HG02981 (cell line): ENCODE measurements around the gene TINCR.

ENCODE experiments used
- ATAC-seq: cut with Tn5 transposase; IDR thresholded peaks from one replicate; pipeline ENCODE4 v1.9.1; 2021; ENCODE audit warnings: mild to moderate bottlenecking, moderate library complexity; ENCODE audit not compliant: unreplicated experiment

The TINCR gene

DNA sequence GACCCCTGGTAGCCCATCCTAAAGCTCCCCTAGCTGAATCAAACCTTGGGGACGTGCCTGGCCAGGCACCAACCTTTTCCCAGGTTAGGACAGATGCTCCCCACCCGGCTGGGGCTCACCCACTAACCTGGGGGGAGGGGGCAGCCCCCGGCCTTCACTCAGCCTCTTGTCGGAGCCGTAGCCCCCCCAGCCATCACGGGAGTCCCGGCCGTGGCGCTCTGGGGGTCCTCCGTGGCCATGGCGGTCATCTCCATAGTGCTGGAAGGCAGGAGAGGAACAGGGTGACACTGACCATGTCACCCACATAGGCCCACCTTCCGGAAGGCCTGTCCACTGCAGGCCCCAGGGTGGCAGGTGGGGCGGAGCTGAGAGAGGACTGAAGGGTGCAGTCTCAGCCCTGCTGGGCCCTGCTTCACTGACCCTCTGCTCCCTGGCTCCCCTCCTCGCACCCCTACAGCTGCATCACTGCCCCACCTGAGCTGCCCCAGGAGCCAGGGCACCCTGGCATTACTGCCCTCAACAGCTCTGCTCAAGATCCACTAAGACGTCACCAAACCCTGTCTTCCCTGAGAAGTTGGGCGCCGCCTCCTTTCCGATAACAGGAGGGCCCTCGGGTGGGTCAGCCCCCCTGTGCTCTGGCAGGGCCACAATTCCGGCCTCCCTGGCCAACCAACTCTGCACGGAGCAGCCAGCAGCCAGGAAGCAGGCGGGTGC lies 22.6 kb upstream of the TINCR start:
- ATAC-seq: no peak

DNA sequence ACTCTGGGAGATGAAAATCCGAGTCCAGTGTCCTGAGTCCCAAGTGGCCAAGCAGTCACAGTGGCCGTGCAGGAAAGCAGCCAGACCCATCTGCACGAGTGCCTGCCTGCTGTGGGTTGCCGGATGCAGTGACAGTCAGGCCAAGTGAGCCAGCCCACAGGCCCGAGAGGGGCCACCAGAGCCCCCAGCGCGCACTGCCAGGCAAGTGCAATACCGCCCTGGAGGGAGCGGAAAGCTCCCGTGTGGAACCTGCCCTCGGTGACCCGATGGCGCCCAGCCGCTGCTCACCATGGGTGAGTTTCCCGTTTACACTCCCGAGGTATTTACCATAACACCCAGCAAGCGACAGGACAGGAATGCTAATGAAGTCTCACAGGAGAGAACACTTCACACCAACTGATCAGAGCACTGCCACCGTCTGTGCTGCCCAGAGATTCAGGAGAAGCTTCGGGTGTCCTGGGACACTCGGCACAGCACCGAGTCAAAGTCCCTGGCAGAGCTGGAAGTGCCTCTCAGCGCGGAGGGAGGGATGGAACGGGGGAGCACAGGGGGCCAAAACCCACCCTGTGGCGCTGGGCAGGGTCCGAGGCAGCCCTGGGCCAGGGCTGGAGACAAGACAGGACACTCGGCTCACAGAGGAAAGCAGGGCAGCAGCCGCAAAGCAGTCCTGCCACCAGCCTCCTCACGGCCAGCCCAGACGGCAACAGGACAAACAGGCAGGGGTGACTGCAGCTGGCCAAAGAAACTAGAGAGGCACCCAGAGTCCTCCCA lies 21.3 kb upstream of the TINCR start:
- ATAC-seq: no peak

DNA sequence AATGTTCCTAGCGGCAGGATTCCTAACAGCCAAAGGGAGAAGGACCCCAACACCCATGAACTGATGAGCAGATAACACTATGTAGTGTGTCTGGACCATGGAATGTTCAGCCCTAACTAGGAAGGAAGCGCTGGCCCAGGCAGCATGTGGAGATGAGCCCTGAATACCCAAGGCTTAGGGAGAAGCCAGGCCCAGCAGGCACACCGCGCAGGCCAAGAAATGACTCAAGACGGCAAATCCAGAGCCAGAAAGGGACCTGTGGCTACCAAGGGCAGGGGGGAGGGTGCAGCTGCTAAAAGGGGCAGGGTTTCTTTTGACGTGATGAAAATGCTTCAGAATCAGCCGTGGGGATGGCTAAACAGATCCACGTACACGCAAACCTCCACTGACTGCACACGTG lies 20.7 kb upstream of the TINCR start:
- no peak for ATAC-seq

DNA sequence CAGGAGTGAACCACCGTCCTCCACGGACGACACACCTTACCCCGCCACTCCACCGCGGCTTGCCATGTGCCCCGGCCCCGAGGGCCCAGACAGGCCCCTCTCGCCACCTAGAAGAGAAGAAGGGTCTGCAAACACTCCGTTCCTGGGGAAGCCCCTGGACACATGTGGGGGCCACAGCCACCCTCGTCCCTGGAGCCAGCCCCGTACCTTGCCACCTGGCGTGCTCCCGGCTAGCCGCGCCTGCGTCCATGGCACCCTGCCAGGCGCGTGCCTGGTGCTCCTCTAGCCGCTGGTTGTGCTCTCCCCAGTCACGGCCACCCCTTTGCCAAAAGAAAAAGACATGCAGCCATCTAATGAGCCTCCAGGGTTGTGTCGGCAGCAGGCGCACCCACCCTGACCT lies 19.9 kb upstream of the TINCR start:
- ATAC-seq: no peak

DNA sequence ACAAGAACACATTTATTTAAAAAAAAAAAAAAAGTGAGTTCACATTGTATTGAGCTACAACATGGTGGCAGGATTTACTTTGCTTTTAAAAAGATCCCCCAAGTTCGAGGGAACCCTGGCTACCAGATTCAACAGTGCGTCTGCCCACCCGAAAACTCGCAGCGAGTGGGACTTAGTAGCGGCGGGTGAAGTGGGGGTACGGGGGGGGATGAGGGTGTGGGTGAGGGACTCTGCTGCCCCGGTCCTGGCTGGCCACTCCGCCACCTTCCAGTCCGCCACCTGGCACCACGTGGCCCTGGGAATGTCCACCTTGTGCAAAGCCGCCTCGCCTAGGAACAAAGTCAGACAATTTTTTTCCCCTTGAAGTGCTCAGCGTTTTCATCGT lies 19.3 kb upstream of the TINCR start:
- ATAC-seq: no peak

DNA sequence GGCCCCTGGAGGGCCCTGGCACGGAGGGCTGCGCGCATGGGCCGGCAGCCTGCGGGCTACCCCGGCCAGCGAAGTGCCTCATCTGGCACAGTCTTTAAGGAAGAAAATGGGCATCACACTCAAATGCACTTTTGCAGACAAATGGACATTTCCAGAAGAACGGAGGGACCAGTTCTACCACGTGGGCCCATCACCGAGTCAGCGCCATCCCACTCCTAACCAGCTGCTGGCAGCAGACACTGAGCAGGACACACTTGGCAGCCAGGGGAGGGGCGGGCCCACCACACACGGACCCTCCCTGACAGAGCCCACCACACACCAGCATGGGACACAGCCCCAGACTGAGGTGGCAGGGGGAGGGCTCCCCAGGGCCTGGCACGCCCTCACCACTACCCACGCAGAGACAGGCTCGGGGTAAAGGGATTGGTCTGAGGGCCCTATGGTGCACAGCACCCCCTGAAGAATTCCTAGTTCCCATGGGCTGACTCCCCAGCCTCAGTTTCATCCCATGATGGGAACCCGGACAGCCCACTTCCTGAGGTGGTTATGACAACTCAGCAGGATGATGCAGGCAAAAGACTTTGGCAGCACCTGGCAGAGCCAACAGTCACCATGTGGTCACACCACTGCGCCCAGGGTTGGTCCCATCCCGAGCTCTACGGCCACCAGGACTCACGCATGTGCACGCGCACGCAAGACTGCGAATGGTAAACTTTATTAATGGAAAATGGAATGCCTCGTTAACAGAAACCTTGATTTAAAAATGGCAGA lies 18.7 kb upstream of the TINCR start:
- no peak for ATAC-seq

DNA sequence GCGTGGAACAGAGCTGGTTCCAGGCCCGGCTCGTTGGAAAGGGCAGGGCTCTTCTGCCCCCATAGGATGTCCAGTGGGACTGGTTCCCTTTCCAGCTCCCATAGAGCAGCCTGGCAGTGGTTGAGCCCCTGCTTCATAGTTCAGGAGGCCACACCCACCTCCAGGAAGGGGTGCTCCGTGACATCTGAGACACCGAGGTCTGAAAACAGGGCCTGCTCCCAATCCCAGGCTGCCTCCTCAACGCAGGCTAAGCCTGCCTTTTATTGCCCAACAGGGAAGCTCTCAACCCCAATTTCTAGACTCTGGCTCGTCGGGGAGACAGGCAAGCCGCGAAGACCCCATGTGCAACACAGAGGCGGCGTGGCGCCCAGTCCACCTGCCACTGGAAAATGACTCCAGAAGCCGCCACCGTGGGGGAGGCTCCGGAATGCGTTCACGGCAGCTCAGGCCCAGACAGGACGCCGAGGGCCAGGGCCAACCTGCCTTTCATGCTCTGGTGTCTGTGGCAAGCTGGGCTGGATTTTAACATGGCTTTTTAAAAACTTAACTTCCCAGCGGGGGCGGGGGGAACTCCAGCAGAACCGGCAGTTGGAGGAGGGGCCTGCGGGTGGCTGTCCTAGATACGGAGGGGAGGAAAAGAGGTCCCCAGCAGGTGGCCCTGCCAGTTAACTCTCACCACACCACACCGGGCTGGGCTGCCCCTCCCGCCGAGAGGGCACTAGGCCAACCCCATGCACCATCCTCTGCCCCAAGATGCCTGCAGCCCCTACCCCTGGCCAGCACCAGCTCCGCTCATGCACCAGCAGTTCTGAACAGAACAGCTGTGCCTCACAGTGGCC lies 17.9 kb upstream of the TINCR start:
- ATAC-seq: no peak

DNA sequence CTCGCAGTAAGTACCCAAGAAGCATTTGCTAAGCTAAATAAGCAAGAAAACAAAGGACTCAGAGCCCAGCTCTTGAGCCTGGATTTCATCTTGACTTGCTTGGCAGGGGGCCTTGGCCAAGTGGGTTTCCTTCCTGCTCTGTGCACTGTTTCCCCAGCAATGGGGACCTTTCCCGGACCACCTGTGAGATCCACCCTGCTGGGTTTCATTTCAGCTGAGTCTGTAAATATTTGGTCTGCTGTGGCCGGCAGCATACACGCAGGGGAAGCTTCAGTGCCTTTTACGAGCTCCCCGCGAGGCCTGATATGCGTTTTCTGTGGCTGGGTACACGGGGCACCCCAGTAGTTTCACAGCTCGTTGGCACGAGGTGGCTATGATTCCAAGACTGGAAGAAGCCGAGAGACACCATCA lies 12.4 kb upstream of the TINCR start:
- no peak for ATAC-seq

DNA sequence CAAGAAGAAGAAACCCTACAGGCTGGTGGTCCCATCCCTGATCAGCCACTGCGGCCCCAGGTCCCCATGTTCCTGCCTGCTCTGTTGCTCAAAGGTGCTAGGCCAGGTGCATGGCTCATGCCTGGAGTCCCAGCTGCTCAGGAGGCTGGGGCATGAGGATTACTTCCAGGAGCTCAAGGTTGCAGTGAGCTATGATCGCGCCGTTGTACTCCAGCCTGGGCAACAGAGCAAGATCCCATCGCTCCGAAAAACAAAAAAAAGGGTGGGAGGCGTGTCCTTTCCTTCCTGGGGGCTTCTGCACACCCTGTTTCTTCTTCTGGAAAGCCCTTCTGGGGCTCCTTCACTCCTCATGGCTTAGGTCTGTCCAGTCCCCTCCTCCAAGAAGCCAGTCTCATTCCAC lies 11.9 kb upstream of the TINCR start:
- ATAC-seq: no peak

DNA sequence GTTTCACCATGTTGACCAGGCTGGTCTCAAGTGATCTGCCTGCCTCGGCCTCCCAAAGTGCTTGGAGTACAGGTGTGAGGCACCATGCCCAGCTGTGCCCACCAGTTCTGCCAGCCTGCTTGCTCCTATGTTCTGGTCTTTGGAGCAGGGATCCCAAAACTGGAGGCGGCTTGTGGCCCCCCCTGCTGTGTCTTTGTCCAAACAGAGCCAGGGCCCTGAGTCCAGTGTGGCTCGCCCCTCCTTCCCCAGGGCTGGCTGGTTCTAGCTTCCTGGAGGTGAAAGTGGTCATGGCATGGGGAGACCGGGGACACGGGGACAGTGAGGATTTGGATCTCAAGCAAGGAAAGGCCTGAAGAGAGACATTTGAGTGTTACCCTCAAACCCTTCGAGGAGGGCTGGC lies 11.5 kb upstream of the TINCR start:
- ATAC-seq: no peak

DNA sequence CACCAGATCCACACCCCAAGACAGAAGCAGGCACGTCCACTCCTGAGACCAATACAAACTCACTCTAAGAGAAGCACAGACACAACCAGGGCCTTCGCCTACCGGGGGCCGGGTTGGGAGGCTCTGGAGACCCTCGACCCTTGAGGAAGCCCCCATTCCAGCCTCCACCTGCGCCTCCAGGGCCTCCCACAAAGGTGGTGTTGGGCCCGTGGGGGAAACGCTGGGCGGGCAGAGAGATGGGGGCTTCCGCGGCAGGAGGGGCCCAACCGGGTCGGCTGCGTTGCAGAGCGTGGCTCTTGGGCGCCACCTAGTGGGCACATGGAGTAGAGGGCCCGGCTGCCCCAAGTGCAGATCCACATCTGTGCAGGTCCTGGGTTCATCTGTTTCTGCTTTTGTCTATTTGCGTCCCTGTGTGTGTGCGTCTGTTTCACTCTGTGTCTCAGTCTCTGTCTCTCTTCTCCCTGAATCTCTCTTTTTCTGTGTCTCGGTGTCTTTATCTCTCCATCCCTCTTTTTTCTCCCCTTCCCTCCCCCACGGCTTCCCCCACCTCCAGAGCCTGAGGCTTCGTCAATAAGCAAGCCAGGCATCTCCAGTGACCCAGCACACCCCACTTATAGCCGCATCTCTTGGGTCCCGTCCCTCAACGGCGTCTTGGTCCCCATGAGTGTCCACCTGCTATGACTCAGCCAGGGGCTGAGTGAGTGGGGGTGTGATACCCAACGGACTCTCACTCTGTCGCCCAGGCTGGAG lies 10.5 kb upstream of the TINCR start:
- ATAC-seq: no peak

DNA sequence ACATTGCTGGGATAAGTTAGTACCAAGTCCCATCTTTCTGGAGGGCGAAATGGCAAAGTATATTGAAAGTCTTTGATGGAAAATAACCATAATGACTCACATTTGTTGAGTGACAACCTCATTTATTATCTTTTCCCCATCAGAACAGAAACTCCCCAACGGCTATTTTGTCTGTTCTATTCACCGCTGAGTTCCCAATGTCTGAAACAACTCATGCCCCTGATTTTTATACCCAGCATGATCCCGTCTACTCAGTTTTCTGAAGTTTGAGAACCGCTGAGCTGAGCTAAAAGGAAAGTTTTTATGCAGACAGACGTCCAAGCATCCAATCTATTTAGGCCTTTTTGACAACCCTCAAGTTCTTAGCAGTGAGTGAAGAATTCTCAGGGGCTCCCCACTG lies 7.8 kb upstream of the TINCR start:
- no peak for ATAC-seq

DNA sequence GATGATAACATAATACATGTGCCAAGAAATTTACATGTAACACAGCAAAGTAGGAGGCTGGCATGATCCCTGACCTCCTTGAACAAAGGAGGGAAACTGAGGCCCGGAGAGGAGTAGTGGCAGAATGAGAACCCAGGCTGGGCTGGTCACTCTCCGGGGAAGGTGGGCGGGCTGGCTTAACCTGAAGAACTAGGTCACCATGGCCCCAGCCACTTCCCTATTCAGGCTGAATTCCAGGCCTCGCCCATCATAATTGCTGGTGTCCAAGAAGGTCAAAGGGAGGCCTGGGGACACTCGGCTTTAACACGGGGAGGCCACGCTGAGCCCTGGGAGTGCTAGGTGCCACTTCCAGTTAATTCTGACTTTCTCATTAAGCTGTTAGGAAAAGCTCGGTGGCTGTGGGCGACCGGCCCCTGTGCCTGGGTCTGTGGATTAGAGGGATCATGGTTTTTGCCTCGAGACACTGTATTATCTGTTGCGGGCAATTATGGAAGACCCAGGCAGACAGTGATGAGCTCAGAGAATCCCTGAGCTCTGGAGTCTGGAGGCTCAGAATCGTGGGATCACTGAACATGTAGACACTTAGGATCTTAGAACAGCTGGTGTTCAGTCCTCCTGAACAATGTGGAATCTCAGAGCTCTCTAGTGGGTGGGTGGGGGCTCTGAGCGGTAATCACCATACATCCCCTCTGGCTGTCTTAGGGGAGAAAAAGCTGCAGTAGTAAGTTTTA lies 5.0 kb upstream of the TINCR start:
- no peak for ATAC-seq

DNA sequence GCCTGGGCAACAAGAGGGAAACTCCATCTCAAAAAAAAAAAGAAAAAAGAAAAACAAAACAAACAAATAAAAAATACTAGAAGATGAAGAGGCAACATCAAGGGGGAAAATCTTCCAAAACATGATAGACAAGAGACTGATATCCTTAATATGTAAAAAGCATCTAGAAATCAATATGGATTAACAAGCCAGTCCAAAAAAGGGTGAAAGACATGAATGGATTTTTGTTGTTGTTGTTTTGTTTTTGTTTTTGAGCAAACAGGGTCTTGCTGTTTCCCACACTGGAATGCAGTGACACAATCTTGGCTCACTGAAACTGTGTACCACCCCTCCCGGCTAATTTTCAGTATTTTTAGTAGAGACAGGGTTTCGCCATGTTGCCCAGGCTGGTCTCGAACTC lies 4.0 kb upstream of the TINCR start:
- no peak for ATAC-seq

DNA sequence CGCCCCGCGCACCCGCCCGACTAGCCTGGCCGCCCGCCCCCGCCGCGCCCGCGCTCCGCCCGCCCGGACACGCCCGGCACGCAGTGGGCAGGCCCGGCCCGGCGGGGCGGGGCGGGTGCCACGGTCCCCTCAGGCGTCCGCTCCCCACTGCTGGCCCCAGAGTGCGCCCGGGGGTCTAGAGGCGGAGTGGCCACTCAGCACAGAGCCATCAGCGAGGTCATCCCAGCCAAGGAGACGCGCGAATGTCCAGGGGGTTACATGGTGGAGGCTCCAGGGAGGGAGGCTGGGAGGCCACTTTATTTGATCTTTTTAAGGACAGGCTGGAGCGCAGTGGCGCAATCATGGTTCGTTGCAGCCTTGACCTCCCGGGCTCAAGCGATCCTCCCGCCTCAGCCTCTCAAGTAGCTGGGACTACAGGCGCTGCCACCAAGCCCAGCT lies 236 bp upstream of the TINCR start:
- ATAC-seq: no peak

DNA sequence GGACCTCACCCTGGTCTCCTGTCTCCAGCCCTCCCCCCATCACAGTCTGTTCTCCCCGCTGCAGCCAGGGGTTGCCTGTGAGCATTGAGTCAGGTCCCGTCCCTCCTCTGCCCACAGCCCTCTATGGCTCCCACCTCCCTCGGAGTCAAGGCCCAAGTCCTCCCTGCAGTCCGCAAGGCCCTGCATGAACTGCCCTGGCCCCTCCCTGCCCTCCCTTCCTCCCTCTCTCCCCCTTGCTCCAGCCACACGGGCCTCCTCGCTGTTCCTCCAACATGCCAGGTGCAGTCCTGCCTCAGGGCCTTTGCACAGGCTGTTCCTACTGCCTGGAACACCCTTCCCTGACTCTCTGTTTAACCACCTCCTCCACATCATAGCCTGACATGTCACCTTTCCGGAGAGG lies 2.8 kb downstream of the TINCR start:
- no peak for ATAC-seq

DNA sequence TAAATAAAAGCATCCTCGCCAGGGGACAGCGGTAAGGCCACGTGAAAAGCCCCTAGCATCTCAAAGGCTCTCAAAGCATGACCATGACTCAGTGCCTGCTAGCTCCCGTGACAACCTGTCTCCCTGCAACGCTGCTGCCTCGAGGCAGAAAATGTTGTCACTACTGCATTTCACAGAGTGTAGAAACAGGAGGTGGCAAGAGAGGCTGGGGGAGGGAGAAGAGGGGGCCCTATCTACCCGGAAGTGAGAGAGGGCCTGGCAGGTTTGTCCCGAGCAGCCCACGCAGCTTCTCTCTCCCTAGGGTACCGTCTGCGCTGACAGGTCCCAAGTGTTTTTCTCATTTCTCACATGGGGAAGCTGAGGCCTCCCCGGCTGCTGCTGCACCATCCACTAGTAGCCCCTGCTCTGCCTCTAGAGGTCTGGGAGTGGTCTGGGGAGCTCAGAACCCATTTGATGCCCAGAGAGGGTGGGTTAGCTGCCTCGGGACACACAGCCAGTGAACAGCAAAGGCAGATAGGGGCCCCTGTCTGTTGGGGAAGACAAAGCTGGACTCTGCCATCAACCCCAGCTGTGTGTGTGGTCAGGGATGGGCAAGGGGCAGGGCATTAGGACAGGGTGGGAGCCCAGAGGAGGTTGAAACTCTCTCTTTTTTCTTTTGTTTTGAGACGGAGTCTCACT lies 3.7 kb downstream of the TINCR start:
- ATAC-seq: no peak

DNA sequence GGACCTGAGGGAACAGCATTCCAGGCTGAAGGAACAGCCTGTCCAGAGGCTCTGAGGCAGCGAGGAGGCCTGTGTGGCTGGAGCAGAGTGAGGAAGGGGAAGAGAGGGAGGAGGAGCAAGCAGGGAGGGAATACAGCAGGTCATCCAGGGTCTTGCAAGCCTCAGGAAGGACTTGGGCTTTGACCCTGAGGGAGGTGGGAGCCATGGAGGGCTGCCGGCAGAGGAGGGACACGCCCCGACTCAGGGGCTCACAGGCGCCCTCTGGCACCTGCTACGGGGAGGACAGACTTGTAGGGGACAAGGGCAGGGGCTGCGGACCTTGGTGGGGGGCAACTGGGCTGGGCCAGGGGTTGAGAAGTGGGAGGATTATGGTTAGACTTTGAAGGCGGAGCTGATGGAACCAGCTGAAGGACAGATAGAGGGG lies 4.7 kb downstream of the TINCR start:
- no peak for ATAC-seq

DNA sequence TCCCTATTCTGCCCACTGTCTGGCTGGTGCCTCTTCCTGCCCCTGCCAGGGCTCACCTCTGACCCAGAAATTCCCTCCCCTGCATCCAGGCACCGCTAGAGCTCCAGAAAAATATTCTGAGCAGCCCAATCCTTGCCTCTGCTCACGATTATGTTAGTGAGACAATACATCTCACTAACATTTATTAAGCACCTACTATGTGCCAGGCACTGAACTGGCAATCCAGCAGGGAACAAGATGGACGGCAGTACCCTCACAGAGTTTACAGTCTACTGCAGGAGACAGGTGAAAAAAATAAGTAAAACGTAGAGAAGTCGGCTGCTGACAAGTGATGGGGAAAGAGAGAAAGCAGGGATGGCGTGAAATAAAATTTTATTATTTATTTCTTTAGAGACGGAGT lies 5.5 kb downstream of the TINCR start:
- ATAC-seq: no peak
